Erythroblast (primary cell): ENCODE measurements around the gene GNAO1.

Experiments used
- GATA1 ChIP-seq: IDR thresholded peaks from 2 replicates; pipeline ENCODE4 v1.6.1; 2011; ENCODE audit warnings: low read depth, mild to moderate bottlenecking, control low read depth, low read length, moderate library complexity
- POLR2A ChIP-seq: IDR thresholded peaks from 2 replicates; pipeline ENCODE4 v1.6.1; 2011; ENCODE audit warnings: mild to moderate bottlenecking, low read length

DNA sequence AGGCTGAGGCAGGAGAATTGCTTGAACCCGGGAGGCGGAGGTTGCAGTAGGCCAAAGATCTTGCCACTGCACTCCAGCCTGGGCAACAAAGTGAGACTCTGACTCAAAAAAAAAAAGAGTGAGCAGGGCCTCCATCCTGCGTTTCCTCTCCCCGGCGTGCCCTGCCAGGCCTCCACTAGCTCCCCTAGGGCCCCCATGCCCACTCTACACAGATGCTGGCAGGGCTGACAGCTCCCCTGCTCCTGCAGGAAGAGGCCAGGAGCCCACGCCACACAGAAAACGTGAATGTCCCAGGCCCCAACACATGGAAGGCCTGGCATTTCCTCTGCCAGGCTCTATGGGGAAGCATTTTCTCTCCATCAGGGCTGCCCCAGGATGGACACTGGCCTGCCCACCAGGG, 124.7 kb downstream of the GNAO1 start:
- TF ChIP-seq POLR2A (no peak), GATA1 (no peak)
